Measurements from ENCODE around the gene SSTR4.

The SSTR4 gene

GRCh38 chr20:23087587-23088251 lies 52.6 kb downstream of the SSTR4 start:
- no peak for DNase-seq (ENCODE audit: low read depth)
